GM12865 (cell line): ENCODE data around the gene PTPRCAP.
A peak's percentile ranks its signal among the peaks of the same experiment; 100 is the strongest.

Experiments used
- DNase-seq: peaks from one replicate; pipeline ENCODE4 v3.0.0; 2010; ENCODE audit warnings: low read depth
- H3K4me3 ChIP-seq: 2 replicates; pipeline ENCODE4 v1.5.1; 2011; ENCODE audit warnings: mild to moderate bottlenecking, low read depth, low read length, control low read depth
- CTCF ChIP-seq: IDR thresholded peaks from 2 replicates; pipeline ENCODE4 v1.5.1; 2011; ENCODE audit warnings: low read length, control low read depth, low read depth, inconsistent platforms; ENCODE audit not compliant: insufficient read depth; ENCODE audit errors: missing control alignments

PTPRCAP gene

DNA sequence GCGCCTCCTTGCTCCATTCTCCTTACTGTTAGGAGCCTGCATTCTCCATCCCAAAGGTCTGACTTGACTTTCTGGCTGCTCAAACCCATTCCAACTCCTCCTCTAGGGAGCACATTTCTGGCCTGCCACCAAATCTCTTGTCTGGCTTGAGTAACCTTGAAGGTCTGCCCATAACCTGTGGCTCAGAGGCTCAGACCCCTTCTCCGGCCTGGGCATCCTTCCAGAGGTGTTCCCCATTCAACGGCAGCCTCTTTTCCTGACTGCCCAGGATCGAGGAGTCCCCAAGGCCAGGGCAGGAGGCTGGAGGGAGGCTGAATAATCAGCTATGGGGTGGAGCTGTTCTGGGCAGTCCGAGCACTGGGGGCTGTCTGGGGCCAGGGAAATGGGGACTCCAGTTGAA lies 43.5 kb downstream of the PTPRCAP start:
- H3K4me3 ChIP-seq, result no peak overlapping the region
- TF ChIP-seq CTCF, result no peak
- no peak for DNase-seq

DNA sequence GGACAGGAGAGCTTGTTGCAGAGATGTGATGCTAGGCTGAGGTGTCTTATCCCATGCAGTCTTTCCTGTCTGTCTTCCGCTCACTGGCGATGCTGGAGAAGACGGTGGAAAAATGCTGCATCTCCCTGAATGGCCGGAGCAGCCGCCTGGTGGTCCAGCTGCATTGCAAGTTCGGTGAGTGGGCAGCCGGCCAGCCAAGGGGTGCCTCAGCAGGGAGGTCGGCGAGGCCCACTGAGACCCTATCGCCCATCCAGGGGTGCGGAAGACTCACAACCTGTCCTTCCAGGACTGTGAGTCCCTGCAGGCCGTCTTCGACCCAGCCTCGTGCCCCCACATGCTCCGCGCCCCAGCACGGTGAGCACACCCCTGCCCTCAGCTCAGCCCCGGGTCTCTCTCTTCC lies 44.0 kb downstream of the PTPRCAP start:
- no peak overlapping the region for H3K4me3 ChIP-seq
- no peak for DNase-seq
- TF ChIP-seq CTCF, result no peak

- DNase-seq, result no peak
- TF ChIP-seq CTCF, result no peak
- H3K4me3 ChIP-seq, result peak overlapping the region; percentile 80
Observed at GRCh38 chr11:67392183-67392715, 45.2 kb downstream of the PTPRCAP start.

GRCh38 chr11:67391304-67392182 lies 45.9 kb downstream of the PTPRCAP start, which contains the start of gene RAD9A:
Gene RAD9A, plus strand, starts transcription at chr11:67391986. Its CDS starts 59 bp downstream, at chr11:67392045.
- DNase-seq, result peak; percentile 97
- no peak for TF ChIP-seq CTCF
- peak within 1 kb of the TSS; percentile 80 for H3K4me3 ChIP-seq

GRCh38 chr11:67390947-67391303 lies 46.6 kb downstream of the PTPRCAP start:
- DNase-seq, result no peak
- TF ChIP-seq CTCF, result no peak

GRCh38 chr11:67389477-67389876 lies 48.0 kb downstream of the PTPRCAP start:
- DNase-seq, result peak; percentile 69
- no peak overlapping the region for H3K4me3 ChIP-seq
- TF ChIP-seq CTCF, result peak; percentile 73

More at GRCh38 chr11:67390947-67391303, 46.6 kb downstream of the PTPRCAP start:
- H3K4me3 ChIP-seq, result peak overlapping the region; percentile 80
